Measurements from ENCODE around the gene CHD3. TPM values are rescaled to one million over a fixed set of nuclear protein-coding genes. Genes with fewer than 3 reads are reported as not detected.
A peak's percentile ranks its signal among the peaks of the same experiment; 100 is the strongest.

The CHD3 gene
- total and polyA plus RNA-seq, 2 of the 13 experiments (the other 11 are each of a cell fraction or from before 2014, with no cell fraction given): 2.7 to 3.7 TPM

GRCh38 chr17:7915611-7916384, 27.2 kb downstream of the CHD3 start, which contains the start of gene RNF227 (continued):
- TF ChIP-seq ZNF577 (CRISPR knock-in tag; IDR thresholded peaks at IDR 0.05; ENCODE audit: borderline replicate concordance, low read depth): no peak
- TF ChIP-seq ZNF709 (CRISPR knock-in tag; IDR thresholded peaks at IDR 0.05): peak; percentile 77; the same call in 1 of the 2 replicates
- no peak for TF ChIP-seq YEATS2 (CRISPR knock-in tag; IDR thresholded peaks at IDR 0.05; ENCODE audit: borderline replicate concordance)
- no peak for TF ChIP-seq HNRNPK (IDR thresholded peaks at IDR 0.05; ENCODE audit: low read depth, low read length, poor library complexity, severe bottlenecking)
- no peak for TF ChIP-seq SP2 (CRISPR knock-in tag; IDR thresholded peaks at IDR 0.05)
- no peak for TF ChIP-seq ZSCAN29 (CRISPR knock-in tag; conservative IDR thresholded peaks at IDR 0.05)
- no peak for TF ChIP-seq HNF4A (CRISPR knock-in tag; IDR thresholded peaks at IDR 0.05)
- TF ChIP-seq AFF4 (CRISPR knock-in tag; IDR thresholded peaks at IDR 0.05): no peak
- no peak for TF ChIP-seq MATR3 (CRISPR knock-in tag; IDR thresholded peaks at IDR 0.05)
- peak; percentile 90 for TF ChIP-seq ZBTB2 (CRISPR knock-in tag; IDR thresholded peaks at IDR 0.05; ENCODE audit: low read depth)
- no peak for TF ChIP-seq ZNF441 (CRISPR knock-in tag; IDR thresholded peaks at IDR 0.05; ENCODE audit: borderline replicate concordance)
- peak; percentile 97; the same call in 1 of the 2 replicates for TF ChIP-seq SRY (CRISPR knock-in tag; IDR thresholded peaks at IDR 0.05)
- TF ChIP-seq ZNF331 (CRISPR knock-in tag; IDR thresholded peaks at IDR 0.05): peak; percentile 49; the same call in 1 of the 2 replicates
- TF ChIP-seq ZBTB20 (CRISPR knock-in tag; IDR thresholded peaks at IDR 0.05; ENCODE audit: borderline replicate concordance, low read depth): no peak
- TF ChIP-seq YY1 (IDR thresholded peaks at IDR 0.05; ENCODE audit: insufficient read depth, insufficient replicate concordance, low read depth, low read length): no peak
- TF ChIP-seq POGZ (CRISPR knock-in tag; IDR thresholded peaks at IDR 0.05): peak; percentile 34; the same call in 1 of the 2 replicates
- TF ChIP-seq HNRNPLL (IDR thresholded peaks at IDR 0.05; ENCODE audit: low read depth, low read length, poor library complexity, severe bottlenecking): no peak
- no peak for TF ChIP-seq MIER2 (CRISPR knock-in tag; IDR thresholded peaks at IDR 0.05)
- TF ChIP-seq ZBTB39 (CRISPR knock-in tag; IDR thresholded peaks at IDR 0.05): 0 out of 2 replicates have a peak, but pooled peaks have one; percentile 54
- no peak for TF ChIP-seq ZNF3 (CRISPR knock-in tag; IDR thresholded peaks at IDR 0.05)
- TF ChIP-seq POLR2A (IDR thresholded peaks at IDR 0.05; ENCODE audit: insufficient read depth in 1 of 2, low read depth in 2 of 2, low read length in 2 of 2): no peak
- TF ChIP-seq TIGD3 (CRISPR knock-in tag; IDR thresholded peaks at IDR 0.05; ENCODE audit: borderline replicate concordance): no peak
